IMR-90 (cell line): Measurements from ENCODE around the gene ATXN1. TPM values are rescaled to one million over a fixed set of nuclear protein-coding genes. Genes with fewer than 3 reads are reported as not detected.

Source experiments
- ATAC-seq: fragments of 200-7000 bp; cut with Tn5 transposase; 2 replicates; pipeline ENCODE4 v1.9.1; 2020; ENCODE audit warnings: low read depth, mild to moderate bottlenecking, moderate library complexity
- BruUV-seq: library from RNA; stranded (reverse); fragments of 400-500 nt; replicated peaks from 2 replicates; lab custom pipeline; 2021; lab: Mats Ljungman, UMichigan
- CTCF ChIA-PET: fragments of 300-600 bp; formaldehyde crosslinking; extraction: SDS; loops from one replicate; lab custom pipeline; 2021; ENCODE audit warnings: antibody characterized with exemption; lab: Yijun Ruan, JAX
- POLR2A ChIA-PET: fragments of 300-600 bp; sonication (Branson Sonifier 250); formaldehyde crosslinking; loops from one replicate; lab custom pipeline; 2022; ENCODE audit warnings: antibody characterized with exemption; ENCODE audit not compliant: unreplicated experiment; lab: Charles Lee
- DNase-seq: peaks from one replicate; pipeline ENCODE4 v3.0.0; 2013
- H2AFZ ChIP-seq: replicated peaks from 2 replicates; pipeline ENCODE3; 2013; ENCODE audit warnings: low read length, mild to moderate bottlenecking; ENCODE audit not compliant: poor library complexity
- H2AK5ac ChIP-seq: 2 replicates; pipeline ENCODE4 v1.6.1; 2013; ENCODE audit warnings: low read depth, low read length, inconsistent platforms
- H2AK9ac ChIP-seq: replicated peaks from 2 replicates; pipeline ENCODE3; 2013; ENCODE audit warnings: mild to moderate bottlenecking, low read depth, low read length, moderate library complexity; ENCODE audit not compliant: poor library complexity
- H2BK120ac ChIP-seq: 2 replicates; pipeline ENCODE4 v1.6.1; 2013; ENCODE audit warnings: low read depth, low read length, inconsistent platforms
- H2BK15ac ChIP-seq: 3 replicates; pipeline ENCODE4 v1.6.1; 2013; ENCODE audit warnings: low read depth, low read length, inconsistent platforms
- H2BK20ac ChIP-seq: 2 replicates; pipeline ENCODE4 v1.6.1; 2013; ENCODE audit warnings: low read depth, mild to moderate bottlenecking, inconsistent platforms, low read length, moderate library complexity
- H2BK5ac ChIP-seq: 2 replicates; pipeline ENCODE4 v1.6.1; 2013; ENCODE audit warnings: mild to moderate bottlenecking, low read depth, low read length, inconsistent platforms; ENCODE audit not compliant: poor library complexity, severe bottlenecking
- H3K14ac ChIP-seq: replicated peaks from 2 replicates; pipeline ENCODE4 v1.6.1; 2013; ENCODE audit warnings: low read depth, low read length, inconsistent platforms
- H3K18ac ChIP-seq: 2 replicates; pipeline ENCODE4 v1.6.1; 2013; ENCODE audit warnings: low read depth, low read length, control low read depth
- H3K23ac ChIP-seq: 2 replicates; pipeline ENCODE4 v1.6.1; 2013; ENCODE audit warnings: low read depth, low read length, inconsistent platforms
- H3K27ac ChIP-seq: 2 replicates; pipeline ENCODE4 v1.5.1; 2013; ENCODE audit warnings: mild to moderate bottlenecking, control low read depth, low read length; ENCODE audit not compliant: insufficient read depth
- H3K27me3 ChIP-seq: 2 replicates; pipeline ENCODE4 v1.6.1; 2013; ENCODE audit warnings: low read length; ENCODE audit not compliant: control insufficient read depth, insufficient read depth
- H3K36me3 ChIP-seq: 2 replicates; pipeline ENCODE4 v1.6.1; 2013; ENCODE audit warnings: low read length, mixed read lengths; ENCODE audit not compliant: control insufficient read depth, insufficient read depth
- H3K4ac ChIP-seq: 2 replicates; pipeline ENCODE4 v1.6.1; 2013; ENCODE audit warnings: low read depth, low read length, inconsistent platforms
- H3K4me1 ChIP-seq: 2 replicates; pipeline ENCODE4 v1.6.1; 2013; ENCODE audit warnings: low read length, mixed read lengths; ENCODE audit not compliant: control insufficient read depth, insufficient read depth
- H3K4me2 ChIP-seq: 2 replicates; pipeline ENCODE4 v1.6.1; 2013; ENCODE audit warnings: low read depth, mild to moderate bottlenecking, control low read depth, low read length, moderate library complexity
- H3K4me3 ChIP-seq: 2 replicates; pipeline ENCODE4 v1.5.1; 2013; ENCODE audit warnings: low read depth, mild to moderate bottlenecking, control low read depth, low read length, moderate library complexity; ENCODE audit not compliant: insufficient read depth
- H3K56ac ChIP-seq: 2 replicates; pipeline ENCODE4 v1.6.1; 2013; ENCODE audit warnings: low read length, inconsistent platforms; ENCODE audit not compliant: insufficient read depth; ENCODE audit errors: extremely low read depth
- H3K79me1 ChIP-seq, 2 experiments: 2 replicates each; pipeline ENCODE4 v1.6.1; 2013; ENCODE audit warnings: low read length in 2 of 2, inconsistent platforms in 1 of 2, low read depth in 1 of 2
- H3K9ac ChIP-seq: 2 replicates; pipeline ENCODE4 v1.6.1; 2013; ENCODE audit warnings: low read depth, low read length, control low read depth
- H3K9me1 ChIP-seq: 2 replicates; pipeline ENCODE4 v1.6.1; 2013; ENCODE audit warnings: low read length, inconsistent platforms; ENCODE audit not compliant: insufficient read depth
- H3K9me3 ChIP-seq: 2 replicates; pipeline ENCODE4 v1.6.1; 2013; ENCODE audit warnings: low read length; ENCODE audit not compliant: control insufficient read depth, insufficient read depth
- H4K20me1 ChIP-seq: 2 replicates; pipeline ENCODE4 v1.6.1; 2013; ENCODE audit warnings: low read length, inconsistent platforms; ENCODE audit not compliant: insufficient read depth
- H4K5ac ChIP-seq: 2 replicates; pipeline ENCODE4 v1.6.1; 2013; ENCODE audit warnings: mild to moderate bottlenecking, low read depth, low read length, control low read depth
- H4K8ac ChIP-seq, 2 experiments: 2 replicates each; pipeline ENCODE4 v1.6.1; 2013; ENCODE audit warnings: low read depth in 2 of 2, low read length in 2 of 2, control low read depth in 1 of 2, inconsistent platforms in 1 of 2
- H4K91ac ChIP-seq: 2 replicates; pipeline ENCODE4 v1.6.1; 2013; ENCODE audit warnings: low read depth, low read length, inconsistent platforms; ENCODE audit not compliant: insufficient read depth
- BHLHE40 ChIP-seq: fragments of 150-350 bp; IDR thresholded peaks from 2 replicates; pipeline ENCODE4 v1.6.1; 2016; ENCODE audit warnings: mild to moderate bottlenecking, low read depth, low read length
- CEBPB ChIP-seq: IDR thresholded peaks from 2 replicates; pipeline ENCODE4 v1.6.1; 2012; ENCODE audit warnings: low read depth, low read length, improper control_type of control experiment
- RAD21 ChIP-seq: IDR thresholded peaks from 2 replicates; pipeline ENCODE4 v1.6.1; 2012; ENCODE audit warnings: low read length, improper control_type of control experiment
- RCOR1 ChIP-seq: IDR thresholded peaks from 2 replicates; pipeline ENCODE4 v1.6.1; 2012; ENCODE audit warnings: mild to moderate bottlenecking, low read length, improper control_type of control experiment; ENCODE audit not compliant: insufficient replicate concordance
- WGBS, 2 experiments: methylation state at CpG; one replicate each; pipeline versions ENCODE4 v1.1.5 to v1.1.7; 2013; ENCODE audit warnings: missing lambda C conversion rate in 2 of 2; ENCODE audit not compliant: insufficient read length in 1 of 2; ENCODE audit errors: extremely low coverage in 2 of 2; 5-methylcytosine and 5-hydroxymethylcytosine counted together
- dilution Hi-C: fragments of 300-500 bp; cut with HindIII; formaldehyde crosslinking; loops from one replicate; pipeline ENCODE4 v1.14.3; 2018; ENCODE audit warnings: low sequenced_read_pairs; ENCODE audit not compliant: unreplicated experiment
- in situ Hi-C: fragments of 300-500 bp; cut with MboI; formaldehyde crosslinking; loops from 3 replicates; pipeline ENCODE4 v1.14.3; 2019; ENCODE audit warnings: low sequenced_read_pairs, inconsistent platforms, mixed read lengths
- intact Hi-C: fragments of 100-400 bp; cut with micrococcal nuclease; formaldehyde crosslinking; loops from 2 replicates; pipeline ENCODE4 v1.10.0; 2022
- polyA plus RNA-seq, 3 experiments: library from polyadenylated mRNA; depleted of rRNA; stranded (reverse); fragments of >200 nt; gene quantifications; 2 replicates each; pipeline ENCODE4 v1.2.3, GENCODE V29; 2012; ENCODE audit warnings: low replicate concordance in 1 of 3
- total RNA-seq: library from RNA; depleted of rRNA; stranded (reverse); fragments of >200 nt; gene quantifications from 2 replicates; pipeline ENCODE4 v1.2.3, GENCODE V29; 2012
- TF ChIP-seq, protein P1 (sequence below): fragments of 150-350 bp; IDR thresholded peaks from 2 replicates; pipeline ENCODE4 v1.6.1; 2016; ENCODE audit warnings: low read depth, mild to moderate bottlenecking, low read length, moderate library complexity, borderline replicate concordance

ATXN1 gene
- total and polyA plus RNA-seq, 2 of the 4 experiments (the other 2 are of a cell fraction): 7.3 to 11.1 TPM

DNA sequence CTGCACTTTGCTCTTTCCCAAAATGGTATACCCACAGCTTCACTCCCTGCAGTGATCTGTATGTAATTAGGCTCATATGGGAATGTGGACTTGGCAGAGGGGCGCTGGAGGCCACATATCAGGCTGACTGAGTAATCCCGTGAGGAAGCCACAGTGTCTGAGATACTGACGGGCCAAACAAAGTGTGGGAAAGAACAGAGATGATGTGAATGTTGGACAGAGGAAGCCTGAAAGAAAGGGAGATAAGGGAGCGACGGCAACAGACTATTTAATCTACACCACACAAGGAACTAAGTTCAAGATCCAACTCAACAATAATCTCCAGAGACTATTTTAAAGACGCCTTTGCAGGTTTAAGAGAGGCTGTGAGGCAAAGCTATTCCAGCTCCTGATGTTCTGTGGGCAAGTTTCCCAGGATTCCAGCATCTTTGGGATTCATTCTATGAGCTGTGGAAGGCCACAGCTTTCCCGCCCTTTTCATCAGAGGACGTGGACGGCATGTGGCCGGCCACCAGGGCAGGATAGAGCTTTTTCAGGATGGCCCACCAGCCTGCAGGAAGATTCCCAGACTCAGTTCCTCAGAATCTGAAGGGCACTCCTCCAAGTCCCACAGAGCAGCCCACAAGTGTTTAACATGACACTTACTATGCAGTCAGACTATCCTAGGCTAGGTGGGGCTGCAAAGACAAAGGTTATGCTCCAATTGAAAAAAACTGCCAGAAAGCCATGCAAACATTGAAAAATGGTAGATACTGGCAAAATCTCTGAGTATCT lies 237.5 kb downstream of the ATXN1 start:
- peak; percentile 93 for DNase-seq
- Histone ChIP-seq H3K18ac (no peak overlapping the region), H3K14ac (no peak overlapping the region), H4K8ac (no peak overlapping the region), H3K27ac (no peak overlapping the region), H2BK5ac (no peak overlapping the region), H2BK15ac (no peak overlapping the region), H3K27me3 (no peaks in the 10 kb centered on the region), H4K91ac (no peak overlapping the region), H4K20me1 (peaks cover 14% of the 10 kb centered on the region), H3K56ac (no peak overlapping the region), H3K36me3 (peaks cover 9% of the 10 kb centered on the region), H3K9me3 (no peaks in the 10 kb centered on the region), H2AK5ac (no peak overlapping the region), H2AK9ac (no peak overlapping the region), H3K79me1 (peaks cover 0 to 11% of the 10 kb centered on the region in 2 experiments; a peak in 2 of 4 replicates), H2BK20ac (no peak overlapping the region), H2AFZ (no peak overlapping the region), H3K4me1 (peaks cover 4% of the 10 kb centered on the region), H3K23ac (no peak overlapping the region), H3K9me1 (peaks cover 10% of the 10 kb centered on the region), H3K4me3 (no peak overlapping the region), H2BK120ac (no peak overlapping the region), H3K4me2 (no peak overlapping the region), H3K9ac (no peak overlapping the region), H4K5ac (no peak overlapping the region), H3K4ac (no peak overlapping the region)
- dilution Hi-C loops: no loop called here
- 0% methylated on average over 1 of the region's 10 CpGs; no CpG with 5 or more reads in 1 of the 2 experiments for WGBS, 2 experiments
- intact Hi-C loops: no loop called here
- TF ChIP-seq CEBPB (peak; percentile 5; the same call in 1 of the 2 replicates), BHLHE40 (peak; percentile 91), RCOR1 (peak; percentile 37), RAD21 (peak; percentile 21; the same call in 1 of the 2 replicates)
- TF ChIP-seq, protein P1, sequence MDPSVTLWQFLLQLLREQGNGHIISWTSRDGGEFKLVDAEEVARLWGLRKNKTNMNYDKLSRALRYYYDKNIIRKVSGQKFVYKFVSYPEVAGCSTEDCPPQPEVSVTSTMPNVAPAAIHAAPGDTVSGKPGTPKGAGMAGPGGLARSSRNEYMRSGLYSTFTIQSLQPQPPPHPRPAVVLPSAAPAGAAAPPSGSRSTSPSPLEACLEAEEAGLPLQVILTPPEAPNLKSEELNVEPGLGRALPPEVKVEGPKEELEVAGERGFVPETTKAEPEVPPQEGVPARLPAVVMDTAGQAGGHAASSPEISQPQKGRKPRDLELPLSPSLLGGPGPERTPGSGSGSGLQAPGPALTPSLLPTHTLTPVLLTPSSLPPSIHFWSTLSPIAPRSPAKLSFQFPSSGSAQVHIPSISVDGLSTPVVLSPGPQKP: no peak
- CTCF ChIA-PET: interaction anchor here (0.9 to 1.2 kb wide), 2 partner anchors 10 to 12 kb away, joined by 4 read pairs; no protein-coding TSS in a partner anchor
- no TSS peak for BruUV-seq
- in situ Hi-C loops: no loop called here
- POLR2A ChIA-PET: no interaction called here
- ATAC-seq: peak; percentile 87
